Subcutaneous adipose tissue (tissue), 4 donors: Measurements from ENCODE around the gene ASH1L. TPM values are rescaled to one million over a fixed set of nuclear protein-coding genes. Genes with fewer than 3 reads are reported as not detected.

Experiments
- CTCF ChIP-seq: fragments of 450-650 bp; IDR thresholded peaks from one replicate; pipeline ENCODE4 v1.5.1; 2016; ENCODE audit warnings: low read depth, mild to moderate bottlenecking, control low read depth, antibody characterized with exemption, moderate library complexity
- total RNA-seq, 4 donors: library from RNA; depleted of rRNA; stranded (reverse); fragments of >200 nt; gene quantifications; one replicate each; pipeline ENCODE4 v1.1.0, GENCODE V29; 2016

ASH1L gene
- total RNA-seq, 4 donors from 2014 or later, result 52.4 to 93.9 (median 69.0) TPM

- TF ChIP-seq CTCF, result no peak
These were observed 111.4 kb downstream of the ASH1L start for GRCh38 chr1:155451199-155451598.

- no peak for TF ChIP-seq CTCF
These were observed 125.2 kb downstream of the ASH1L start for GRCh38 chr1:155437405-155437804.

- TF ChIP-seq CTCF, result no peak
These were observed 138.5 kb downstream of the ASH1L start for GRCh38 chr1:155424091-155424490.

- no peak for TF ChIP-seq CTCF
These were observed 141.8 kb downstream of the ASH1L start for GRCh38 chr1:155420788-155421187.

- TF ChIP-seq CTCF, result no peak
These were observed 151.7 kb downstream of the ASH1L start for GRCh38 chr1:155410931-155411330.

- TF ChIP-seq CTCF, result no peak
These were observed 165.6 kb downstream of the ASH1L start for GRCh38 chr1:155396874-155397476.

- TF ChIP-seq CTCF, result no peak
These were observed 169.6 kb downstream of the ASH1L start for GRCh38 chr1:155392898-155393411.
